HCT116 (cell line): ENCODE data around the gene TPPP2. TPM values are rescaled to one million over a fixed set of nuclear protein-coding genes. Genes with fewer than 3 reads are reported as not detected.

Experiments
- ATAC-seq: fragments of 200-7000 bp; cut with Tn5 transposase; 2 replicates; pipeline ENCODE4 v1.9.1; 2020; ENCODE audit warnings: mild to moderate bottlenecking, moderate library complexity
- BruUV-seq: library from RNA; stranded (reverse); fragments of 400-500 nt; replicated peaks from 2 replicates; lab custom pipeline; 2021; lab: Mats Ljungman, UMichigan
- CTCF ChIA-PET: fragments of 300-600 bp; sonication (Branson Sonifier 250); formaldehyde crosslinking; loops from one replicate; lab custom pipeline; 2021; ENCODE audit warnings: antibody characterized with exemption; lab: Charles Lee
- POLR2A ChIA-PET: fragments of 300-600, 350-600 bp; sonication (Branson Sonifier 250); formaldehyde crosslinking; loops from one replicate; lab custom pipeline; 2021; ENCODE audit warnings: antibody characterized with exemption; lab: Charles Lee
- RAD21 ChIA-PET, 2 experiments: fragments of 300-600 bp; sonication (Branson Sonifier 250); formaldehyde crosslinking; loops; one replicate each; lab custom pipeline; 2023; ENCODE audit warnings: low total read pairs in 2 of 2; ENCODE audit not compliant: uncharacterized antibody in 2 of 2, unreplicated experiment in 2 of 2, low non-redundant PET in 1 of 2; lab: Charles Lee
- DNase-seq: peaks from one replicate; pipeline ENCODE4 v3.0.0-alpha.2; 2010; ENCODE audit warnings: low read depth, low spot score
- H2AFZ ChIP-seq: fragments of 200-600 bp; shearing (Covaris generic), sonication (generic); 2 replicates; pipeline ENCODE4 v1.6.1; 2017; ENCODE audit warnings: low read depth, mixed run types, mixed read lengths, antibody characterized with exemption, low read length; ENCODE audit not compliant: poor library complexity, severe bottlenecking
- H3K27ac ChIP-seq: 2 replicates; pipeline ENCODE4 v1.5.1; 2012; ENCODE audit warnings: low read depth, low read length
- H3K27me3 ChIP-seq: fragments of 200-600 bp; sonication (generic); 2 replicates; pipeline ENCODE4 v1.6.1; 2016; ENCODE audit warnings: mixed run types, low read length, mixed read lengths; ENCODE audit not compliant: insufficient read depth
- H3K36me3 ChIP-seq, 2 experiments: fragments of 200-500 bp in 1 of 2; fragments of 200-600 bp in 1 of 2; sonication (Bioruptor generic) in 1 of 2; sonication (generic) in 1 of 2; 2 replicates each; pipeline versions ENCODE4 v1.5.1 to v1.6.1; 2014 to 2016; ENCODE audit warnings: low read length in 2 of 2, inconsistent platforms in 1 of 2, mixed read lengths in 1 of 2, mixed run types in 1 of 2; ENCODE audit not compliant: insufficient read depth in 2 of 2, control insufficient read depth in 1 of 2
- H3K4me1 ChIP-seq, 2 experiments: fragments of 200-600 bp in 1 of 2; sonication (generic) in 1 of 2; 2 replicates each; pipeline versions ENCODE4 v1.5.1 to v1.6.1; 2012 to 2017; ENCODE audit warnings: low read length in 2 of 2, inconsistent platforms in 1 of 2, mild to moderate bottlenecking in 1 of 2, mixed read lengths in 1 of 2, mixed run types in 1 of 2, moderate library complexity in 1 of 2; ENCODE audit not compliant: insufficient read depth in 2 of 2, control insufficient read depth in 1 of 2
- H3K4me2 ChIP-seq: fragments of 200-600 bp; sonication (generic); 2 replicates; pipeline ENCODE4 v1.6.1; 2017; ENCODE audit warnings: mixed run types, low read length, mixed read lengths
- H3K4me3 ChIP-seq, 2 experiments: fragments of 200-600 bp in 1 of 2; sonication (generic) in 1 of 2; replicated peaks in 1 of 2; 2 replicates each; pipeline ENCODE4 v1.5.1; 2011 to 2016; ENCODE audit warnings: low read length in 2 of 2, control low read depth in 1 of 2, low read depth in 1 of 2, mild to moderate bottlenecking in 1 of 2, mixed read lengths in 1 of 2, mixed run types in 1 of 2
- H3K79me2 ChIP-seq: fragments of 200-600 bp; sonication (generic); 2 replicates; pipeline ENCODE4 v1.6.1; 2017; ENCODE audit warnings: mild to moderate bottlenecking, mixed run types, low read length, moderate library complexity, mixed read lengths; ENCODE audit not compliant: insufficient read depth
- H3K9ac ChIP-seq: fragments of 200-600 bp; sonication (generic); 2 replicates; pipeline ENCODE4 v1.6.1; 2016; ENCODE audit warnings: low read length, mixed read lengths
- H3K9me2 ChIP-seq: fragments of 200-600 bp; sonication (generic), shearing (Covaris generic); 2 replicates; pipeline ENCODE4 v1.6.1; 2017; ENCODE audit warnings: mixed run types, mild to moderate bottlenecking, moderate library complexity; ENCODE audit not compliant: insufficient read depth
- H3K9me3 ChIP-seq, 2 experiments: fragments of 200-500 bp in 1 of 2; fragments of 200-600 bp in 1 of 2; sonication (Bioruptor generic) in 1 of 2; sonication (generic) in 1 of 2; 2 replicates each; pipeline ENCODE4 v1.6.1; 2014 to 2017; ENCODE audit warnings: low read length in 2 of 2, mixed read lengths in 2 of 2, inconsistent platforms in 1 of 2, low read depth in 1 of 2, mild to moderate bottlenecking in 1 of 2, mixed run types in 1 of 2, moderate library complexity in 1 of 2; ENCODE audit not compliant: control insufficient read depth in 1 of 2, insufficient read depth in 1 of 2
- H4K20me1 ChIP-seq: fragments of 200-600 bp; sonication (generic), shearing (Covaris generic); 2 replicates; pipeline ENCODE4 v1.6.1; 2017; ENCODE audit warnings: mixed run types, mild to moderate bottlenecking, moderate library complexity; ENCODE audit not compliant: insufficient read depth
- ELF1 ChIP-seq: IDR thresholded peaks from 2 replicates; pipeline ENCODE4 v1.6.1; 2012; ENCODE audit warnings: low read depth, borderline replicate concordance
- POLR2A ChIP-seq: IDR thresholded peaks from 2 replicates; pipeline ENCODE4 v1.7.0; 2011; ENCODE audit warnings: borderline replicate concordance; ENCODE audit not compliant: insufficient read depth, insufficient read length; ENCODE audit errors: extremely low read depth
- POLR2AphosphoS5 ChIP-seq: IDR thresholded peaks from 2 replicates; pipeline ENCODE4 v1.6.1; 2011; ENCODE audit warnings: mild to moderate bottlenecking, low read depth, low read length, moderate library complexity
- SIN3A ChIP-seq: IDR thresholded peaks from 2 replicates; pipeline ENCODE4 v1.6.1; 2012; ENCODE audit warnings: low read depth
- SP1 ChIP-seq: IDR thresholded peaks from 2 replicates; pipeline ENCODE4 v1.6.1; 2012; ENCODE audit warnings: low read depth
- ZFX ChIP-seq: fragments of 450-650 bp; IDR thresholded peaks from 2 replicates; pipeline ENCODE4 v1.6.1; 2017
- intact Hi-C: fragments of 100-400 bp; cut with micrococcal nuclease; formaldehyde crosslinking; loops from 2 replicates; pipeline ENCODE4 v1.10.0; 2022
- total RNA-seq: library from RNA; stranded (reverse); gene quantifications from one replicate; pipeline ENCODE4 v1.2.1, GENCODE V29; 2021; ENCODE audit not compliant: unreplicated experiment
- TF ChIP-seq, protein P1 (sequence below), 3 experiments: fragments of 200-600 bp in 1 of 3; sonication (generic) in 1 of 3; IDR thresholded peaks in 2 of 3; conservative IDR thresholded peaks in 1 of 3; 2 replicates each; pipeline ENCODE4 v1.5.1; 2012 to 2017; ENCODE audit warnings: low read depth in 2 of 3, low read length in 2 of 3, antibody characterized with exemption in 1 of 3, borderline replicate concordance in 1 of 3, control low read depth in 1 of 3, mild to moderate bottlenecking in 1 of 3, mixed read lengths in 1 of 3, mixed run types in 1 of 3, moderate library complexity in 1 of 3; ENCODE audit not compliant: insufficient read depth in 1 of 3
- TF ChIP-seq, protein P2 (sequence below): IDR thresholded peaks from 2 replicates; pipeline ENCODE4 v1.6.1; 2012
- TF ChIP-seq, protein P3 (sequence below): IDR thresholded peaks from 2 replicates; pipeline ENCODE4 v1.6.1; 2012

TPPP2 gene
- total RNA-seq, 1 experiment from 2014 or later: not detected

GRCh38 chr14:21070083-21070609 lies 40.1 kb downstream of the TPPP2 start, which contains the start of gene ARHGEF40:
TSS of gene ARHGEF40 (plus strand) at chr14:21070304. CDS start at chr14:21070397, 93 bp downstream.
- H3K27ac ChIP-seq: peak within 1 kb of the TSS; percentile 47; the same call in 1 of the 2 replicates
- H3K9ac ChIP-seq: peak within 1 kb of the TSS; percentile 60
- H2AFZ ChIP-seq: peak within 1 kb of the TSS; percentile 54
- 0 out of 2 replicates have a peak, but pooled peaks cover 4% of the 10 kb centered on the region for H3K27me3 ChIP-seq
- H4K20me1 ChIP-seq: no peaks in the 10 kb centered on the region
- H3K9me3 ChIP-seq: no peaks in the 10 kb centered on the region
- TF ChIP-seq, protein P1, sequence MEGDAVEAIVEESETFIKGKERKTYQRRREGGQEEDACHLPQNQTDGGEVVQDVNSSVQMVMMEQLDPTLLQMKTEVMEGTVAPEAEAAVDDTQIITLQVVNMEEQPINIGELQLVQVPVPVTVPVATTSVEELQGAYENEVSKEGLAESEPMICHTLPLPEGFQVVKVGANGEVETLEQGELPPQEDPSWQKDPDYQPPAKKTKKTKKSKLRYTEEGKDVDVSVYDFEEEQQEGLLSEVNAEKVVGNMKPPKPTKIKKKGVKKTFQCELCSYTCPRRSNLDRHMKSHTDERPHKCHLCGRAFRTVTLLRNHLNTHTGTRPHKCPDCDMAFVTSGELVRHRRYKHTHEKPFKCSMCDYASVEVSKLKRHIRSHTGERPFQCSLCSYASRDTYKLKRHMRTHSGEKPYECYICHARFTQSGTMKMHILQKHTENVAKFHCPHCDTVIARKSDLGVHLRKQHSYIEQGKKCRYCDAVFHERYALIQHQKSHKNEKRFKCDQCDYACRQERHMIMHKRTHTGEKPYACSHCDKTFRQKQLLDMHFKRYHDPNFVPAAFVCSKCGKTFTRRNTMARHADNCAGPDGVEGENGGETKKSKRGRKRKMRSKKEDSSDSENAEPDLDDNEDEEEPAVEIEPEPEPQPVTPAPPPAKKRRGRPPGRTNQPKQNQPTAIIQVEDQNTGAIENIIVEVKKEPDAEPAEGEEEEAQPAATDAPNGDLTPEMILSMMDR (IDR thresholded peaks at IDR 0.05 in 2 of 3, conservative IDR thresholded peaks at IDR 0.05 in 1 of 3; ENCODE audit: borderline replicate concordance in 1 of 3, insufficient read depth in 1 of 3, low read depth in 2 of 3, low read length in 2 of 3): no peak
- TF ChIP-seq ZFX: peak; percentile 66; the same call in 1 of the 2 replicates
- peak; percentile 29; the same call in 1 of the 2 replicates for TF ChIP-seq POLR2AphosphoS5
- DNase-seq (no peak), ATAC-seq (peak; percentile 78)
- H3K36me3 ChIP-seq: no peaks in the 10 kb centered on the region
- H3K4me3 ChIP-seq: peak within 1 kb of the TSS; percentile 61 to 74
- POLR2A ChIA-PET: no interaction called here
- H3K9me2 ChIP-seq: no peaks in the 10 kb centered on the region
- CTCF ChIA-PET: interaction anchor here (1.0 to 2.4 kb wide), 6 partner anchors 17 to 99 kb away, joined by 3 to 10 read pairs (median 4); no protein-coding TSS in a partner anchor
- intact Hi-C loops: no loop called here
- peaks cover 7 to 28% of the 10 kb centered on the region in 2 experiments for H3K4me1 ChIP-seq
- RAD21 ChIA-PET: interaction anchor here (0.7 to 1.8 kb wide), 2 partner anchors 55 to 92 kb away, joined by 6 read pairs; no protein-coding TSS in a partner anchor
- H3K79me2 ChIP-seq: no peaks in the 10 kb centered on the region
- no TSS peak for BruUV-seq
- peak within 1 kb of the TSS; percentile 97 for H3K4me2 ChIP-seq

- Histone ChIP-seq H3K9me3 (no peaks in the 10 kb centered on the region), H3K4me2 (peak overlapping the region; percentile 97), H3K9ac (peak overlapping the region; percentile 60), H3K4me3 (peak overlapping the region; percentile 61 to 74), H3K27me3 (0 out of 2 replicates have a peak, but pooled peaks cover 4% of the 10 kb centered on the region), H3K79me2 (no peaks in the 10 kb centered on the region), H3K4me1 (peaks cover 7 to 28% of the 10 kb centered on the region in 2 experiments), H3K27ac (peak overlapping the region; percentile 47; the same call in 1 of the 2 replicates), H3K36me3 (no peaks in the 10 kb centered on the region), H3K9me2 (no peaks in the 10 kb centered on the region), H2AFZ (peak overlapping the region; percentile 32), H4K20me1 (no peaks in the 10 kb centered on the region)
- no peak for DNase-seq
- TF ChIP-seq, protein P2, sequence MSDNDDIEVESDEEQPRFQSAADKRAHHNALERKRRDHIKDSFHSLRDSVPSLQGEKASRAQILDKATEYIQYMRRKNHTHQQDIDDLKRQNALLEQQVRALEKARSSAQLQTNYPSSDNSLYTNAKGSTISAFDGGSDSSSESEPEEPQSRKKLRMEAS: no peak
- no peak for TF ChIP-seq SP1
- TF ChIP-seq ZFX: no peak
- TF ChIP-seq ELF1: no peak
- TF ChIP-seq POLR2A: no peak
- TF ChIP-seq, protein P3, sequence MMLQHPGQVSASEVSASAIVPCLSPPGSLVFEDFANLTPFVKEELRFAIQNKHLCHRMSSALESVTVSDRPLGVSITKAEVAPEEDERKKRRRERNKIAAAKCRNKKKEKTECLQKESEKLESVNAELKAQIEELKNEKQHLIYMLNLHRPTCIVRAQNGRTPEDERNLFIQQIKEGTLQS: no peak
- no peak for TF ChIP-seq SIN3A
- TSS peak; percentile 38 for BruUV-seq
- ChIA-PET RAD21 (interaction anchor here (0.7 to 1.8 kb wide), 2 partner anchors 56 to 93 kb away, joined by 6 read pairs; no protein-coding TSS in a partner anchor), POLR2A (no interaction called here), CTCF (interaction anchor here (0.9 to 2.4 kb wide), 7 partner anchors 17 to 100 kb away, joined by 3 to 10 read pairs (median 4); no protein-coding TSS in a partner anchor)
- intact Hi-C loops: no loop called here
- ATAC-seq: peak; percentile 45
Measured at GRCh38 chr14:21070610-21071224, 40.7 kb downstream of the TPPP2 start.
